ENCODE results near the gene ZC3H6.

ZC3H6 gene

GRCh38 chr2:112295407-112296078, 20.1 kb downstream of the ZC3H6 start:
- no peaks in the 10 kb centered on the region for H3K36me3 ChIP-seq (ENCODE audit: control insufficient read depth in 2 of 2, insufficient read depth in 1 of 2, low read length in 2 of 2)
- ChIA-PET POLR2A (no interaction called here), CTCF (no interaction called here)
- no peaks in the 10 kb centered on the region for H3K4me1 ChIP-seq (ENCODE audit: control insufficient read depth, insufficient read depth, low read length)
- H3K9me3 ChIP-seq (ENCODE audit: control insufficient read depth, insufficient read depth, low read depth, low read length), result no peaks in the 10 kb centered on the region
- TF ChIP-seq ZNF600 (tag by site-specific recombination; IDR thresholded peaks at IDR 0.05), result no peak
- TF ChIP-seq ZNF473 (tag by site-specific recombination; IDR thresholded peaks at IDR 0.05), result no peak
- TF ChIP-seq, protein P1, sequence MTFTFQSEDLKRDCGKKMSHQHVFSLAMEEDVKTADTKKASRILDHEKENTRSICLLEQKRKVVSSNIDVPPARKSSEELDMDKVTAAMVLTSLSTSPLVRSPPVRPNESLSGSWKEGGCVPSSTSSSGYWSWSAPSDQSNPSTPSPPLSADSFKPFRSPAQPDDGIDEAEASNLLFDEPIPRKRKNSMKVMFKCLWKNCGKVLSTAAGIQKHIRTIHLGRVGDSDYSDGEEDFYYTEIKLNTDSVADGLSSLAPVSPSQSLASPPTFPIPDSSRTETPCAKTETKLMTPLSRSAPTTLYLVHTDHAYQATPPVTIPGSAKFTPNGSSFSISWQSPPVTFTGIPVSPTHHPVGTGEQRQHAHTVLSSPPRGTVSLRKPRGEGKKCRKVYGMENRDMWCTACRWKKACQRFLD (tag by site-specific recombination; IDR thresholded peaks at IDR 0.05), result no peak
- TF ChIP-seq ZNF211 (tag by site-specific recombination; IDR thresholded peaks at IDR 0.05; ENCODE audit: low read depth), result no peak
- TF ChIP-seq EGR2 (tag by site-specific recombination; IDR thresholded peaks at IDR 0.05; ENCODE audit: low read depth), result no peak
- TF ChIP-seq ZNF837 (tag by site-specific recombination; IDR thresholded peaks at IDR 0.05), result no peak
- TF ChIP-seq IKZF3 (tag by site-specific recombination; IDR thresholded peaks at IDR 0.05), result no peak
- no peak for TF ChIP-seq MYNN (tag by site-specific recombination; IDR thresholded peaks at IDR 0.05; ENCODE audit: borderline replicate concordance)
- TF ChIP-seq ZNF140 (tag by site-specific recombination; IDR thresholded peaks at IDR 0.05), result no peak
- H3K27ac ChIP-seq (ENCODE audit: extremely low read depth, low read depth, low read length), result no peak overlapping the region
- no peak overlapping the region for H3K4me3 ChIP-seq (ENCODE audit: low read depth, low read length)

DNA sequence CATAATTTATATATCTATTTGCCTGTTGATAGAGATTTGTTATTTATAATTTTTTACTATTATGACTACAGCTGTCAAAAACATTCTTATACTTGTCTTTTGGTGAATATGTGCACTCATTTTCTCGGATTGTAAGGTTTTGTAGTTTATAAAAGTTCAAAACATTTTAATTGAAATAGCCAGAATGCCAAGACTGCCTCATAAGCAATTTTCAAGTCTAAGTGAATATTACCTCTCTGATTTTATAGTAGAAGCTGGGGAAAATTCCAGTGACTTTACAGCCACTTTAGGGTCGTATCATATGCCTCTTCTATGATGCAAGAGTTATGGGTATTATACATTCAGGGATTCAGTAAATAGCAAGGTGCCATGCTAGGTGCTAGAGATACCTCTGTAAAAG, 21.0 kb downstream of the ZC3H6 start:
- POLR2A ChIA-PET, result no interaction called here
- Histone ChIP-seq H3K9me3 (ENCODE audit: control insufficient read depth, insufficient read depth, low read depth, low read length) (no peaks in the 10 kb centered on the region), H3K4me1 (ENCODE audit: control insufficient read depth, insufficient read depth, low read length) (peaks cover 3% of the 10 kb centered on the region; the same call in 1 of the 2 replicates), H3K36me3 (ENCODE audit: control insufficient read depth in 2 of 2, insufficient read depth in 1 of 2, low read length in 2 of 2) (no peaks in the 10 kb centered on the region), H3K27ac (ENCODE audit: extremely low read depth, low read depth, low read length) (no peak overlapping the region), H3K4me3 (ENCODE audit: low read depth, low read length) (no peak overlapping the region)
- CTCF ChIA-PET, result no interaction called here
- no peak for TF ChIP-seq ZNF654 (tag by site-specific recombination; IDR thresholded peaks at IDR 0.05; ENCODE audit: low read depth)
- no peak for TF ChIP-seq ZNF677 (tag by site-specific recombination; IDR thresholded peaks at IDR 0.05)
- TF ChIP-seq ZNF521 (tag by site-specific recombination; IDR thresholded peaks at IDR 0.05), result no peak
- no peak for TF ChIP-seq ZNF221 (tag by site-specific recombination; IDR thresholded peaks at IDR 0.05; ENCODE audit: borderline replicate concordance)
- no peak for TF ChIP-seq ZFP69B (tag by site-specific recombination; IDR thresholded peaks at IDR 0.05)
- TF ChIP-seq ZNF2 (tag by site-specific recombination; IDR thresholded peaks at IDR 0.05), result no peak
- no peak for TF ChIP-seq ZNF404 (tag by site-specific recombination; IDR thresholded peaks at IDR 0.05)
- no peak for TF ChIP-seq ZNF776 (tag by site-specific recombination; IDR thresholded peaks at IDR 0.05; ENCODE audit: borderline replicate concordance)
- no peak for TF ChIP-seq ZNF266 (tag by site-specific recombination; IDR thresholded peaks at IDR 0.05; ENCODE audit: low read depth)
- TF ChIP-seq, protein P2, sequence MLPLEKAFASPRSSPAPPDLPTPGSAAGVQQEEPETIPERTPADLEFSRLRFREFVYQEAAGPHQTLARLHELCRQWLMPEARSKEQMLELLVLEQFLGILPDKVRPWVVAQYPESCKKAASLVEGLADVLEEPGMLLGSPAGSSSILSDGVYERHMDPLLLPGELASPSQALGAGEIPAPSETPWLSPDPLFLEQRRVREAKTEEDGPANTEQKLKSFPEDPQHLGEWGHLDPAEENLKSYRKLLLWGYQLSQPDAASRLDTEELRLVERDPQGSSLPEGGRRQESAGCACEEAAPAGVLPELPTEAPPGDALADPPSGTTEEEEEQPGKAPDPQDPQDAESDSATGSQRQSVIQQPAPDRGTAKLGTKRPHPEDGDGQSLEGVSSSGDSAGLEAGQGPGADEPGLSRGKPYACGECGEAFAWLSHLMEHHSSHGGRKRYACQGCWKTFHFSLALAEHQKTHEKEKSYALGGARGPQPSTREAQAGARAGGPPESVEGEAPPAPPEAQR (tag by site-specific recombination; IDR thresholded peaks at IDR 0.05), result no peak
- no peak for TF ChIP-seq ZNF501 (tag by site-specific recombination; IDR thresholded peaks at IDR 0.05)
- no peak for TF ChIP-seq ZNF560 (tag by site-specific recombination; IDR thresholded peaks at IDR 0.05; ENCODE audit: borderline replicate concordance)

DNA sequence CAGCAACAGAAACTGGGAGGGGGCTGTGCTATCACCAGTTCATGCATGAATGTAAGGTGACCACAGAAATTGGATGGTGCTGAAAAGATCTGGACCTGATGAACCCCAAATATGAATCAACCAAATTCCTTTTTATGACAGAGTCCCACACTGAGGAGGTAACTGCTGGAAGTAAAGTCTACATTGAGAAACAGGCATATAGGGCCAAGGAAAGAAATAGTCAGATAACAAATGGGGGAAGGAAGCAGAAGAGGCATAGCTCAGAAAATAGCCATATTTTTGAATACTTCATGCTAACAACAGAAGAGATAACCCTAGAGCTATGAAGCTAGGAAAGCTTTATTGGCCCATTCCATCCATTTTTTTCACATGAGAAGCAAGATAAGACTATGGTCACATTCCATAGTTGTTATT, 25.8 kb downstream of the ZC3H6 start:
- Histone ChIP-seq H3K9me3 (ENCODE audit: control insufficient read depth, insufficient read depth, low read depth, low read length) (no peaks in the 10 kb centered on the region), H3K36me3 (ENCODE audit: control insufficient read depth in 2 of 2, insufficient read depth in 1 of 2, low read length in 2 of 2) (no peaks in the 10 kb centered on the region), H3K4me1 (ENCODE audit: control insufficient read depth, insufficient read depth, low read length) (peaks cover 3% of the 10 kb centered on the region; the same call in 1 of the 2 replicates), H3K27ac (ENCODE audit: extremely low read depth, low read depth, low read length) (no peak overlapping the region), H3K4me3 (ENCODE audit: low read depth, low read length) (no peak overlapping the region)
- POLR2A ChIA-PET, result no interaction called here
- no peak for TF ChIP-seq GLIS1 (tag by site-specific recombination; IDR thresholded peaks at IDR 0.05)
- TF ChIP-seq ZNF610 (tag by site-specific recombination; IDR thresholded peaks at IDR 0.05; ENCODE audit: borderline replicate concordance), result no peak
- no peak for TF ChIP-seq ZNF585B (tag by site-specific recombination; IDR thresholded peaks at IDR 0.05)
- TF ChIP-seq HOXA7 (CRISPR knock-in tag; IDR thresholded peaks at IDR 0.05; ENCODE audit: borderline replicate concordance), result no peak
- TF ChIP-seq BCL11B (tag by site-specific recombination; IDR thresholded peaks at IDR 0.05; ENCODE audit: low read depth), result no peak
- TF ChIP-seq ZNF561 (tag by site-specific recombination; IDR thresholded peaks at IDR 0.05; ENCODE audit: borderline replicate concordance), result no peak
- TF ChIP-seq MZF1 (tag by site-specific recombination; IDR thresholded peaks at IDR 0.05; ENCODE audit: borderline replicate concordance), result no peak
- no peak for TF ChIP-seq ZNF157 (tag by site-specific recombination; IDR thresholded peaks at IDR 0.05)
- CTCF ChIA-PET, result interaction anchor here (0.6 kb wide), 1 partner anchor 253 kb away, joined by 3 read pairs; no protein-coding TSS in a partner anchor

All from HEK293 (cell line).